Memory B cell (primary cell): Measurements from ENCODE around the gene ELP4.
"Not testable (repeated sequence)": the region's sequence is repeated elsewhere in the genome, so short reads cannot be mapped to it uniquely, and the experiment has no call there.

ENCODE experiments used
- ATAC-seq: fragments of 150-1000 bp; cut with Tn5 transposase; 2 replicates; pipeline ENCODE4 v1.10.0; 2021; ENCODE audit warnings: low read depth, mild to moderate bottlenecking, moderate library complexity
- DNase-seq, 2 donors: peaks; one replicate each; pipeline ENCODE4 v3.0.0; 2022; ENCODE audit warnings: low spot score in 2 of 2
- H3K27ac Mint-ChIP-seq: one replicate; pipeline ENCODE4 v1.8.0; 2022; ENCODE audit warnings: mild to moderate bottlenecking, moderate library complexity, mixed read lengths
- H3K27me3 Mint-ChIP-seq: one replicate; pipeline ENCODE4 v1.8.0; 2022; ENCODE audit warnings: mixed read lengths
- H3K36me3 Mint-ChIP-seq: one replicate; pipeline ENCODE4 v1.8.0; 2022; ENCODE audit warnings: mild to moderate bottlenecking, mixed read lengths
- H3K4me1 Mint-ChIP-seq: one replicate; pipeline ENCODE4 v1.8.0; 2022; ENCODE audit warnings: mixed read lengths
- H3K4me3 Mint-ChIP-seq: one replicate; pipeline ENCODE4 v1.8.0; 2022; ENCODE audit warnings: mild to moderate bottlenecking, moderate library complexity, mixed read lengths
- H3K9me3 Mint-ChIP-seq: one replicate; pipeline ENCODE4 v1.8.0; 2022; ENCODE audit warnings: mixed read lengths

Gene ELP4

GRCh38 chr11:31643857-31644256 is 134.3 kb downstream of the ELP4 start:
- H3K27ac Mint-ChIP-seq, result no peak overlapping the region
- no peaks in the 10 kb centered on the region for H3K27me3 Mint-ChIP-seq
- no peak overlapping the region for H3K4me3 Mint-ChIP-seq
- H3K4me1 Mint-ChIP-seq, result no peaks in the 10 kb centered on the region
- no peak for ATAC-seq
- H3K9me3 Mint-ChIP-seq, result no peaks in the 10 kb centered on the region
- no peaks in the 10 kb centered on the region for H3K36me3 Mint-ChIP-seq
- DNase-seq, result no peak

GRCh38 chr11:31645747-31646146 is 136.2 kb downstream of the ELP4 start:
- no peaks in the 10 kb centered on the region for H3K9me3 Mint-ChIP-seq
- H3K36me3 Mint-ChIP-seq, result no peaks in the 10 kb centered on the region
- no peak for DNase-seq
- no peaks in the 10 kb centered on the region for H3K27me3 Mint-ChIP-seq
- no peak for ATAC-seq
- no peak overlapping the region for H3K27ac Mint-ChIP-seq
- no peaks in the 10 kb centered on the region for H3K4me1 Mint-ChIP-seq
- H3K4me3 Mint-ChIP-seq, result no peak overlapping the region

GRCh38 chr11:31646216-31646615 is 136.6 kb downstream of the ELP4 start:
- ATAC-seq (no peak), DNase-seq (no peak)
- Mint-ChIP-seq H3K9me3 (no peaks in the 10 kb centered on the region), H3K4me3 (no peak overlapping the region), H3K27ac (no peak overlapping the region), H3K4me1 (no peaks in the 10 kb centered on the region), H3K36me3 (peaks cover 3% of the 10 kb centered on the region), H3K27me3 (no peaks in the 10 kb centered on the region)

GRCh38 chr11:31649129-31649966 is 139.8 kb downstream of the ELP4 start:
- Mint-ChIP-seq H3K4me1 (no peaks in the 10 kb centered on the region), H3K9me3 (no peaks in the 10 kb centered on the region), H3K36me3 (peaks cover 9% of the 10 kb centered on the region), H3K27ac (no peak overlapping the region), H3K4me3 (no peak overlapping the region), H3K27me3 (no peaks in the 10 kb centered on the region)
- DNase-seq (no peak), ATAC-seq (no peak)

GRCh38 chr11:31651208-31651607 is 141.6 kb downstream of the ELP4 start:
- DNase-seq (no peak), ATAC-seq (no peak)
- no peaks in the 10 kb centered on the region for H3K9me3 Mint-ChIP-seq
- H3K27ac Mint-ChIP-seq, result no peak overlapping the region
- no peak overlapping the region for H3K4me3 Mint-ChIP-seq
- peaks cover 11% of the 10 kb centered on the region for H3K36me3 Mint-ChIP-seq
- no peaks in the 10 kb centered on the region for H3K4me1 Mint-ChIP-seq
- no peaks in the 10 kb centered on the region for H3K27me3 Mint-ChIP-seq

- ATAC-seq (no peak), DNase-seq (no peak)
- no peaks in the 10 kb centered on the region for H3K9me3 Mint-ChIP-seq
- no peak overlapping the region for H3K4me3 Mint-ChIP-seq
- H3K27me3 Mint-ChIP-seq, result no peaks in the 10 kb centered on the region
- H3K27ac Mint-ChIP-seq, result no peak overlapping the region
- no peaks in the 10 kb centered on the region for H3K4me1 Mint-ChIP-seq
- H3K36me3 Mint-ChIP-seq, result peaks cover 11% of the 10 kb centered on the region
These were observed 142.3 kb downstream of the ELP4 start for GRCh38 chr11:31651822-31652221.

- Mint-ChIP-seq H3K36me3 (peaks cover 11% of the 10 kb centered on the region), H3K4me1 (no peaks in the 10 kb centered on the region), H3K4me3 (no peak overlapping the region), H3K27me3 (no peaks in the 10 kb centered on the region), H3K9me3 (no peaks in the 10 kb centered on the region), H3K27ac (no peak overlapping the region)
- DNase-seq (no peak), ATAC-seq (no peak)
These were observed 143.0 kb downstream of the ELP4 start for GRCh38 chr11:31652528-31652927.

- ATAC-seq (no peak), DNase-seq (no peak)
- H3K27ac Mint-ChIP-seq, result no peak overlapping the region
- H3K36me3 Mint-ChIP-seq, result peaks cover 11% of the 10 kb centered on the region
- H3K9me3 Mint-ChIP-seq, result no peaks in the 10 kb centered on the region
- H3K4me3 Mint-ChIP-seq, result no peak overlapping the region
- H3K4me1 Mint-ChIP-seq, result no peaks in the 10 kb centered on the region
- H3K27me3 Mint-ChIP-seq, result no peaks in the 10 kb centered on the region
These were observed 145.9 kb downstream of the ELP4 start for GRCh38 chr11:31655483-31655882.

- Mint-ChIP-seq H3K9me3 (no peaks in the 10 kb centered on the region), H3K27me3 (no peaks in the 10 kb centered on the region), H3K27ac (no peak overlapping the region), H3K4me3 (no peak overlapping the region), H3K4me1 (no peaks in the 10 kb centered on the region), H3K36me3 (peaks cover 11% of the 10 kb centered on the region)
- DNase-seq, result no peak
- no peak for ATAC-seq
These were observed 146.5 kb downstream of the ELP4 start for GRCh38 chr11:31656051-31656450.

- Mint-ChIP-seq H3K27ac (no peak overlapping the region), H3K36me3 (peaks cover 6% of the 10 kb centered on the region), H3K4me1 (no peaks in the 10 kb centered on the region), H3K4me3 (no peak overlapping the region), H3K27me3 (no peaks in the 10 kb centered on the region), H3K9me3 (no peaks in the 10 kb centered on the region)
- DNase-seq (no peak), ATAC-seq (no peak)
These were observed 147.5 kb downstream of the ELP4 start for GRCh38 chr11:31657091-31657490.

GRCh38 chr11:31664129-31664528 is 154.6 kb downstream of the ELP4 start:
- Mint-ChIP-seq H3K4me1 (no peaks in the 10 kb centered on the region), H3K4me3 (no peak overlapping the region), H3K27me3 (no peaks in the 10 kb centered on the region), H3K27ac (no peak overlapping the region), H3K9me3 (no peaks in the 10 kb centered on the region), H3K36me3 (peaks cover 6% of the 10 kb centered on the region)
- ATAC-seq, result no peak
- no peak for DNase-seq

- Mint-ChIP-seq H3K27ac (no peak overlapping the region), H3K4me3 (no peak overlapping the region), H3K36me3 (peaks cover 10% of the 10 kb centered on the region), H3K4me1 (no peaks in the 10 kb centered on the region), H3K27me3 (no peaks in the 10 kb centered on the region), H3K9me3 (no peaks in the 10 kb centered on the region)
- DNase-seq (no peak), ATAC-seq (no peak)
These were observed 155.4 kb downstream of the ELP4 start for GRCh38 chr11:31664954-31665353.

GRCh38 chr11:31671681-31672080 is 162.1 kb downstream of the ELP4 start:
- ATAC-seq (no peak), DNase-seq (no peak)
- H3K27ac Mint-ChIP-seq, result no peak overlapping the region
- H3K27me3 Mint-ChIP-seq, result no peaks in the 10 kb centered on the region
- H3K36me3 Mint-ChIP-seq, result peaks cover 15% of the 10 kb centered on the region
- H3K9me3 Mint-ChIP-seq, result no peaks in the 10 kb centered on the region
- H3K4me3 Mint-ChIP-seq, result no peak overlapping the region
- no peaks in the 10 kb centered on the region for H3K4me1 Mint-ChIP-seq

- not testable (repeated sequence) for H3K4me3 Mint-ChIP-seq, H3K27ac Mint-ChIP-seq, ATAC-seq, H3K27me3 Mint-ChIP-seq, DNase-seq, H3K4me1 Mint-ChIP-seq, H3K9me3 Mint-ChIP-seq
- H3K36me3 Mint-ChIP-seq, result peaks cover 19% of the 10 kb centered on the region
These were observed 163.5 kb downstream of the ELP4 start for GRCh38 chr11:31673108-31673507.
